HCT116 (cell line): ENCODE results near the gene ANKRD37. TPM values are rescaled to one million over a fixed set of nuclear protein-coding genes. Genes with fewer than 3 reads are reported as not detected.
A peak's percentile ranks its signal among the peaks of the same experiment; 100 is the strongest.

ENCODE experiments used
- ATAC-seq: fragments of 200-7000 bp; cut with Tn5 transposase; 2 replicates; pipeline ENCODE4 v1.9.1; 2020; ENCODE audit warnings: mild to moderate bottlenecking, moderate library complexity
- BruUV-seq: library from RNA; stranded (reverse); fragments of 400-500 nt; replicated peaks from 2 replicates; lab custom pipeline; 2021; lab: Mats Ljungman, UMichigan
- CTCF ChIA-PET: fragments of 300-600 bp; sonication (Branson Sonifier 250); formaldehyde crosslinking; loops from one replicate; lab custom pipeline; 2021; ENCODE audit warnings: antibody characterized with exemption; lab: Charles Lee
- POLR2A ChIA-PET: fragments of 300-600, 350-600 bp; sonication (Branson Sonifier 250); formaldehyde crosslinking; loops from one replicate; lab custom pipeline; 2021; ENCODE audit warnings: antibody characterized with exemption; lab: Charles Lee
- RAD21 ChIA-PET, 2 experiments: fragments of 300-600 bp; sonication (Branson Sonifier 250); formaldehyde crosslinking; loops; one replicate each; lab custom pipeline; 2023; ENCODE audit warnings: low total read pairs in 2 of 2; ENCODE audit not compliant: uncharacterized antibody in 2 of 2, unreplicated experiment in 2 of 2, low non-redundant PET in 1 of 2; lab: Charles Lee
- DNase-seq: peaks from one replicate; pipeline ENCODE4 v3.0.0-alpha.2; 2010; ENCODE audit warnings: low read depth, low spot score
- H2AFZ ChIP-seq: fragments of 200-600 bp; shearing (Covaris generic), sonication (generic); 2 replicates; pipeline ENCODE4 v1.6.1; 2017; ENCODE audit warnings: low read depth, mixed run types, mixed read lengths, antibody characterized with exemption, low read length; ENCODE audit not compliant: poor library complexity, severe bottlenecking
- H3K27ac ChIP-seq: 2 replicates; pipeline ENCODE4 v1.5.1; 2012; ENCODE audit warnings: low read depth, low read length
- H3K27me3 ChIP-seq: fragments of 200-600 bp; sonication (generic); 2 replicates; pipeline ENCODE4 v1.6.1; 2016; ENCODE audit warnings: mixed run types, low read length, mixed read lengths; ENCODE audit not compliant: insufficient read depth
- H3K36me3 ChIP-seq, 2 experiments: fragments of 200-500 bp in 1 of 2; fragments of 200-600 bp in 1 of 2; sonication (Bioruptor generic) in 1 of 2; sonication (generic) in 1 of 2; 2 replicates each; pipeline versions ENCODE4 v1.5.1 to v1.6.1; 2014 to 2016; ENCODE audit warnings: low read length in 2 of 2, inconsistent platforms in 1 of 2, mixed read lengths in 1 of 2, mixed run types in 1 of 2; ENCODE audit not compliant: insufficient read depth in 2 of 2, control insufficient read depth in 1 of 2
- H3K4me1 ChIP-seq, 2 experiments: fragments of 200-600 bp in 1 of 2; sonication (generic) in 1 of 2; 2 replicates each; pipeline versions ENCODE4 v1.5.1 to v1.6.1; 2012 to 2017; ENCODE audit warnings: low read length in 2 of 2, inconsistent platforms in 1 of 2, mild to moderate bottlenecking in 1 of 2, mixed read lengths in 1 of 2, mixed run types in 1 of 2, moderate library complexity in 1 of 2; ENCODE audit not compliant: insufficient read depth in 2 of 2, control insufficient read depth in 1 of 2
- H3K4me2 ChIP-seq: fragments of 200-600 bp; sonication (generic); 2 replicates; pipeline ENCODE4 v1.6.1; 2017; ENCODE audit warnings: mixed run types, low read length, mixed read lengths
- H3K4me3 ChIP-seq, 2 experiments: fragments of 200-600 bp in 1 of 2; sonication (generic) in 1 of 2; replicated peaks in 1 of 2; 2 replicates each; pipeline ENCODE4 v1.5.1; 2011 to 2016; ENCODE audit warnings: low read length in 2 of 2, control low read depth in 1 of 2, low read depth in 1 of 2, mild to moderate bottlenecking in 1 of 2, mixed read lengths in 1 of 2, mixed run types in 1 of 2
- H3K79me2 ChIP-seq: fragments of 200-600 bp; sonication (generic); 2 replicates; pipeline ENCODE4 v1.6.1; 2017; ENCODE audit warnings: mild to moderate bottlenecking, mixed run types, low read length, moderate library complexity, mixed read lengths; ENCODE audit not compliant: insufficient read depth
- H3K9ac ChIP-seq: fragments of 200-600 bp; sonication (generic); 2 replicates; pipeline ENCODE4 v1.6.1; 2016; ENCODE audit warnings: low read length, mixed read lengths
- H3K9me2 ChIP-seq: fragments of 200-600 bp; sonication (generic), shearing (Covaris generic); 2 replicates; pipeline ENCODE4 v1.6.1; 2017; ENCODE audit warnings: mixed run types, mild to moderate bottlenecking, moderate library complexity; ENCODE audit not compliant: insufficient read depth
- H3K9me3 ChIP-seq, 2 experiments: fragments of 200-500 bp in 1 of 2; fragments of 200-600 bp in 1 of 2; sonication (Bioruptor generic) in 1 of 2; sonication (generic) in 1 of 2; 2 replicates each; pipeline ENCODE4 v1.6.1; 2014 to 2017; ENCODE audit warnings: low read length in 2 of 2, mixed read lengths in 2 of 2, inconsistent platforms in 1 of 2, low read depth in 1 of 2, mild to moderate bottlenecking in 1 of 2, mixed run types in 1 of 2, moderate library complexity in 1 of 2; ENCODE audit not compliant: control insufficient read depth in 1 of 2, insufficient read depth in 1 of 2
- H4K20me1 ChIP-seq: fragments of 200-600 bp; sonication (generic), shearing (Covaris generic); 2 replicates; pipeline ENCODE4 v1.6.1; 2017; ENCODE audit warnings: mixed run types, mild to moderate bottlenecking, moderate library complexity; ENCODE audit not compliant: insufficient read depth
- EGR1 ChIP-seq: IDR thresholded peaks from 2 replicates; pipeline ENCODE4 v1.6.1; 2012; ENCODE audit warnings: low read depth
- EZH2 ChIP-seq: fragments of 200-600 bp; sonication (generic); IDR thresholded peaks from 2 replicates; pipeline ENCODE4 v1.6.1; 2017; ENCODE audit warnings: antibody characterized with exemption, mixed run types
- FOSL1 ChIP-seq: IDR thresholded peaks from 2 replicates; pipeline ENCODE4 v1.6.1; 2012; ENCODE audit warnings: low read depth
- JUND ChIP-seq: IDR thresholded peaks from 2 replicates; pipeline ENCODE4 v1.6.1; 2012
- MAX ChIP-seq: IDR thresholded peaks from 2 replicates; pipeline ENCODE4 v1.6.1; 2012
- POLR2AphosphoS5 ChIP-seq: IDR thresholded peaks from 2 replicates; pipeline ENCODE4 v1.6.1; 2011; ENCODE audit warnings: mild to moderate bottlenecking, low read depth, low read length, moderate library complexity
- REST ChIP-seq: IDR thresholded peaks from 2 replicates; pipeline ENCODE4 v1.6.1; 2012; ENCODE audit warnings: low read depth
- SRF ChIP-seq: IDR thresholded peaks from 2 replicates; pipeline ENCODE4 v1.6.1; 2012; ENCODE audit warnings: low read depth
- TCF7L2 ChIP-seq: IDR thresholded peaks from 2 replicates; pipeline ENCODE4 v1.7.0; 2011; ENCODE audit warnings: borderline replicate concordance, inconsistent platforms; ENCODE audit not compliant: insufficient read depth, insufficient read length; ENCODE audit errors: extremely low read depth
- YY1 ChIP-seq: IDR thresholded peaks from 2 replicates; pipeline ENCODE4 v1.6.1; 2011; ENCODE audit warnings: low read length, low read depth, moderate library complexity, mild to moderate bottlenecking; ENCODE audit not compliant: insufficient replicate concordance; ENCODE audit errors: extremely low read depth
- ZBTB33 ChIP-seq: IDR thresholded peaks from 2 replicates; pipeline ENCODE4 v1.6.1; 2011; ENCODE audit warnings: mild to moderate bottlenecking, low read length, moderate library complexity; ENCODE audit not compliant: insufficient replicate concordance; ENCODE audit errors: extremely low read depth
- ZFX ChIP-seq: fragments of 450-650 bp; IDR thresholded peaks from 2 replicates; pipeline ENCODE4 v1.6.1; 2017
- intact Hi-C: fragments of 100-400 bp; cut with micrococcal nuclease; formaldehyde crosslinking; loops from 2 replicates; pipeline ENCODE4 v1.10.0; 2022
- total RNA-seq: library from RNA; stranded (reverse); gene quantifications from one replicate; pipeline ENCODE4 v1.2.1, GENCODE V29; 2021; ENCODE audit not compliant: unreplicated experiment

ANKRD37 gene
- total RNA-seq, 1 experiment from 2014 or later: 29.9 TPM

GRCh38 chr4:185395956-185396723 is 501 bp upstream of the ANKRD37 start (continued):
- TF ChIP-seq ZBTB33: peak; percentile 61
- peak; percentile 31; the same call in 1 of the 2 replicates for TF ChIP-seq ZFX
- TF ChIP-seq YY1: peak; percentile 97
- TF ChIP-seq EGR1: peak; percentile 93
- TF ChIP-seq MAX: peak; percentile 100
- peak; percentile 59; the same call in 1 of the 2 replicates for TF ChIP-seq SRF
- peak; percentile 7 for TF ChIP-seq TCF7L2

- Histone ChIP-seq H3K4me2 (no peak overlapping the region), H3K27me3 (no peaks in the 10 kb centered on the region), H3K9me3 (no peaks in the 10 kb centered on the region), H4K20me1 (no peaks in the 10 kb centered on the region), H3K4me3 (no peak overlapping the region), H3K9me2 (no peaks in the 10 kb centered on the region), H3K4me1 (peaks cover 11 to 29% of the 10 kb centered on the region in 2 experiments), H3K79me2 (no peaks in the 10 kb centered on the region), H2AFZ (no peak overlapping the region), H3K9ac (no peak overlapping the region), H3K27ac (no peak overlapping the region), H3K36me3 (peaks cover 7 to 12% of the 10 kb centered on the region in 2 experiments; a peak in 2 of 4 replicates)
- RAD21 ChIA-PET: no interaction called here
- CTCF ChIA-PET: no interaction called here
- DNase-seq: no peak
- POLR2A ChIA-PET: no interaction called here
- BruUV-seq: no TSS peak
- TF ChIP-seq EZH2 (no peak), FOSL1 (no peak), MAX (no peak), YY1 (no peak), JUND (no peak), ZFX (no peak), REST (no peak), POLR2AphosphoS5 (no peak)
- intact Hi-C loops: loop anchor here (5.0 kb wide), 1 partner anchor 196 kb away; the partner anchor contains the start of gene CFAP97
- no peak for ATAC-seq
Observed at GRCh38 chr4:185398618-185399017, 2.0 kb downstream of the ANKRD37 start.
